DOHH2 (cell line): Measurements from ENCODE around the gene ITPK1.
"Not testable (repeated sequence)": the region's sequence is repeated elsewhere in the genome, so short reads cannot be mapped to it uniquely, and the experiment has no call there.

Experiments used
- H3F3A ChIP-seq: fragments of 200-600 bp; sonication (generic), shearing (Covaris generic); 2 replicates; pipeline ENCODE4 v1.6.0; 2016; ENCODE audit warnings: antibody characterized with exemption, mild to moderate bottlenecking; ENCODE audit not compliant: control insufficient read depth, insufficient read depth
- H3K27ac ChIP-seq: fragments of 200-600 bp; sonication (generic); 2 replicates; pipeline ENCODE4 v1.5.1; 2014; ENCODE audit warnings: low read depth, mild to moderate bottlenecking, low read length, moderate library complexity
- H3K27me3 ChIP-seq: fragments of 200-600 bp; sonication (generic); 2 replicates; pipeline ENCODE4 v1.6.1; 2014; ENCODE audit warnings: mild to moderate bottlenecking, low read length, mixed read lengths; ENCODE audit not compliant: control insufficient read depth
- H3K36me3 ChIP-seq: fragments of 200-600 bp; sonication (generic); 2 replicates; pipeline ENCODE4 v1.6.1; 2014; ENCODE audit warnings: mild to moderate bottlenecking, low read length, moderate library complexity, mixed read lengths; ENCODE audit not compliant: control insufficient read depth
- H3K4me1 ChIP-seq: fragments of 200-600 bp; sonication (generic); 2 replicates; pipeline ENCODE4 v1.6.1; 2014; ENCODE audit warnings: mild to moderate bottlenecking, low read length, mixed read lengths; ENCODE audit not compliant: control insufficient read depth
- H3K4me2 ChIP-seq: fragments of 200-600 bp; sonication (generic); 2 replicates; pipeline ENCODE4 v1.6.0; 2014; ENCODE audit warnings: mild to moderate bottlenecking, low read length, moderate library complexity
- H3K4me3 ChIP-seq: fragments of 200-600 bp; sonication (generic); 2 replicates; pipeline ENCODE4 v1.5.1; 2014; ENCODE audit warnings: mild to moderate bottlenecking, low read length, mixed read lengths
- H3K79me2 ChIP-seq: fragments of 200-600 bp; sonication (generic); 2 replicates; pipeline ENCODE4 v1.6.1; 2014; ENCODE audit warnings: mild to moderate bottlenecking, low read length, mixed read lengths; ENCODE audit not compliant: control insufficient read depth
- H3K9me2 ChIP-seq: fragments of 200-600 bp; sonication (generic); replicated peaks from 2 replicates; pipeline ENCODE4 v1.6.1; 2014; ENCODE audit warnings: mild to moderate bottlenecking, low read length, mixed read lengths; ENCODE audit not compliant: control insufficient read depth
- H3K9me3 ChIP-seq: fragments of 200-600 bp; sonication (generic); 2 replicates; pipeline ENCODE4 v1.6.1; 2014; ENCODE audit warnings: antibody characterized with exemption, low read length, mixed read lengths; ENCODE audit not compliant: control insufficient read depth, insufficient read depth
- H4K20me1 ChIP-seq: fragments of 200-600 bp; sonication (generic); 2 replicates; pipeline ENCODE4 v1.6.0; 2014; ENCODE audit warnings: low read depth, mild to moderate bottlenecking, antibody characterized with exemption, low read length, moderate library complexity; ENCODE audit not compliant: control insufficient read depth, insufficient read depth
- EZH2phosphoT487 ChIP-seq: fragments of 200-600 bp; sonication (generic); IDR thresholded peaks from 2 replicates; pipeline ENCODE4 v1.6.1; 2017; ENCODE audit warnings: borderline replicate concordance, mild to moderate bottlenecking, antibody characterized with exemption, low read length, moderate library complexity, mixed read lengths
- TF ChIP-seq, protein P1 (sequence below): fragments of 200-600 bp; sonication (generic); IDR thresholded peaks from one replicate; pipeline ENCODE4 v1.5.1; 2014; ENCODE audit warnings: antibody characterized with exemption, mild to moderate bottlenecking, low read depth, low read length; ENCODE audit not compliant: poor library complexity, severe bottlenecking

ITPK1 gene

DNA sequence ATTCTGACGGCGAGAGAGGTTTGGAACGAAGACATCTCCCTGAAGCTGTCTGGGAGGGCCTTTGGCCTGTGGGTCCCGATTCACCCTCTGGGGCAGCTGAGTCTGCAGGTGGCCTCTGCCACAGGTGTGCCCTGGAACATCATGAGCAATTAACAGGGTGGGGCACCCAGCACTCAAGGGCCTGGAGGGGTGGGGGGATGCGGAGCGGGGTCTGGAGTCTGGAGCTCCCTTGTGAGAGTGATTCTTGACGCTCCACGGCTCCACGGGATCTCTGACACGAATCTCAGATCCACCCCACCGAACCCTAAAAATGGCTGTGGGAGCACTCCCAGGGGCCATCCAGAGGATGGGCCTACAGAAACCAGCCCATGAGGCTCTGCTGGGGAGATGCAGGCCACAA lies 8.3 kb downstream of the ITPK1 start:
- TF ChIP-seq EZH2phosphoT487 = no peak
- TF ChIP-seq, protein P1, sequence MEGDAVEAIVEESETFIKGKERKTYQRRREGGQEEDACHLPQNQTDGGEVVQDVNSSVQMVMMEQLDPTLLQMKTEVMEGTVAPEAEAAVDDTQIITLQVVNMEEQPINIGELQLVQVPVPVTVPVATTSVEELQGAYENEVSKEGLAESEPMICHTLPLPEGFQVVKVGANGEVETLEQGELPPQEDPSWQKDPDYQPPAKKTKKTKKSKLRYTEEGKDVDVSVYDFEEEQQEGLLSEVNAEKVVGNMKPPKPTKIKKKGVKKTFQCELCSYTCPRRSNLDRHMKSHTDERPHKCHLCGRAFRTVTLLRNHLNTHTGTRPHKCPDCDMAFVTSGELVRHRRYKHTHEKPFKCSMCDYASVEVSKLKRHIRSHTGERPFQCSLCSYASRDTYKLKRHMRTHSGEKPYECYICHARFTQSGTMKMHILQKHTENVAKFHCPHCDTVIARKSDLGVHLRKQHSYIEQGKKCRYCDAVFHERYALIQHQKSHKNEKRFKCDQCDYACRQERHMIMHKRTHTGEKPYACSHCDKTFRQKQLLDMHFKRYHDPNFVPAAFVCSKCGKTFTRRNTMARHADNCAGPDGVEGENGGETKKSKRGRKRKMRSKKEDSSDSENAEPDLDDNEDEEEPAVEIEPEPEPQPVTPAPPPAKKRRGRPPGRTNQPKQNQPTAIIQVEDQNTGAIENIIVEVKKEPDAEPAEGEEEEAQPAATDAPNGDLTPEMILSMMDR = no peak
- H3K36me3 ChIP-seq = no peaks in the 10 kb centered on the region
- H3K79me2 ChIP-seq = peaks cover 16% of the 10 kb centered on the region; the same call in 1 of the 2 replicates
- H3K9me3 ChIP-seq = no peaks in the 10 kb centered on the region
- H3K4me2 ChIP-seq = no peak overlapping the region
- H3K9me2 ChIP-seq = no peaks in the 10 kb centered on the region
- no peak overlapping the region for H3K4me3 ChIP-seq
- H3K27me3 ChIP-seq = no peaks in the 10 kb centered on the region
- H3K4me1 ChIP-seq = peaks cover 8% of the 10 kb centered on the region
- H4K20me1 ChIP-seq = peaks cover 6% of the 10 kb centered on the region; the same call in 1 of the 2 replicates
- no peak overlapping the region for H3K27ac ChIP-seq
- H3F3A ChIP-seq = no peaks in the 10 kb centered on the region

DNA sequence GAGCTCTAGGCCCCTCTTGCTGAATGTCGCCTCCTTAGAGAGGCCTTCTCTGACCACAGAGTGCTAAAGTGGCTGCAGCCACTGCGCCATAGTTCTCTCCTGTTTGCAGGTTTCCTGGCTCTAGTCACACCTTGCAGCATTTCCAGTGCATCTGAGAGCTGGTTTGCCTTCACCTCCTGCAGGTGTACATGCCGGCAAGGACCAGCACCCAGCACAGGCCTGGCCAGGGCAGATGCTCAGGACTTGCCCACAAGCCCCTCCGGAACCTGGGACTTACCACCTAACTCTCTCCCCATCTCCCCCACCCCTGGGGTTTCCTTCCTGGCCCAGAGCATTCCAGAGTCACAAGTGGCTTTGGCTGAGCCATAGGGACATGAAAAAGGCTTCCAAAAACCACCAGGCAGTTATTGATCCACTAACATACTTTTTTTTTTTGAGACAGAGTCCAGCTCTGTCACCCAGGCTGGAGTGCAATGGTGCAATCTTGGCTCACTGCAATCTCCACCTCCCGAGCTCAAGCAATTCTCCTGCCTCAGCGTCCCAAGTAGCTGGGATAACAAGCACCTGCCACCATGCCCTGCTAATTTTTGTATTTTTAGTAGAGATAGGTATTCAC lies 9.1 kb downstream of the ITPK1 start:
- Histone ChIP-seq H3K9me2 (no peaks in the 10 kb centered on the region), H3F3A (no peaks in the 10 kb centered on the region), H3K79me2 (peaks cover 14% of the 10 kb centered on the region; the same call in 1 of the 2 replicates), H3K27me3 (no peaks in the 10 kb centered on the region), H3K4me3 (no peak overlapping the region), H4K20me1 (peaks cover 9% of the 10 kb centered on the region; the same call in 1 of the 2 replicates), H3K4me1 (peaks cover 8% of the 10 kb centered on the region), H3K36me3 (no peaks in the 10 kb centered on the region), H3K4me2 (no peak overlapping the region), H3K27ac (no peak overlapping the region), H3K9me3 (no peaks in the 10 kb centered on the region)
- TF ChIP-seq EZH2phosphoT487 = no peak

DNA sequence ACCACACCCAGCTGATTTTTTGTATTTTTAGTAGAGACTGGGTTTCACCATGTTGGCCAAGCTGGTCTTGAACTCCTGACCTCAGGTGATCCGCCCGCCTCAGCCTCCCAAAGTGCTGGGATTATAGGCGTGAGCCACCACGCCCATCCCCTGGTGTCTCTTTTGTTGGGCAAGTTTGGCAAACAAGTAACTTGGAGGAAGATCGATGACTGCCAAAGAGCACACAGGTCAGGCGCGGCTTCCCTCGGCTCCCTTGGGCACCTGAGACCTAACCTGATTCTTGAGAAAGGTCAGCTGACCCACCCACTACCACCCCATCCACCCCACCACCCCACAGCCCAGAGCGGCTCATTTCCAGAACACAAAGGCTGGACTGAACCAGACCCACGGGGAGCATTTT lies 9.9 kb downstream of the ITPK1 start:
- H3F3A ChIP-seq, H3K9me3 ChIP-seq, H3K4me1 ChIP-seq, H3K36me3 ChIP-seq, H3K27me3 ChIP-seq, H3K9me2 ChIP-seq, H3K4me2 ChIP-seq, H3K27ac ChIP-seq, H3K4me3 ChIP-seq, H4K20me1 ChIP-seq: not testable (repeated sequence)
- peaks cover 12% of the 10 kb centered on the region; the same call in 1 of the 2 replicates for H3K79me2 ChIP-seq

DNA sequence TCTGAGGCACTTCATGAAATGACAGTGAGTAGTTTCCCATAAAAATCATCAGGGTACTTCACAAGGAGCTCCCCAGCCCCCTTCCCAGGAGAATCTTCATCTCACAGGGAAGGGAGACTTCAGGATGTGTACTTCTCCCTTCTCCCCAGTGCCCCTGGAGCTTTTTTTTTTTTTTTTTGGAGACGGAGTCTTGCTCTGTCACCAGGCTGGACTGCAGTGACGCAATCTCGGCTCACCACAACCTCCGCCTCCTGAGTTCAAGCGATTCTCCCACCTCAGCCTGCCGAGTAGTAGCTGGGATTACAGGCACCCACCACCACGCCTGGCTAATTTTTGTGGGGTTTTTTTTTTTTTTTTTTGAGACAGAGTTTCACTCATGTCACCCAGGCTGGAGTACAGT lies 10.4 kb downstream of the ITPK1 start:
- Histone ChIP-seq H3K4me2 (no peak overlapping the region), H3K9me3 (no peaks in the 10 kb centered on the region), H3K4me1 (peaks cover 8% of the 10 kb centered on the region), H3K4me3 (no peak overlapping the region), H3K9me2 (no peaks in the 10 kb centered on the region), H3K79me2 (peaks cover 8% of the 10 kb centered on the region; the same call in 1 of the 2 replicates), H3F3A (no peaks in the 10 kb centered on the region), H4K20me1 (peaks cover 9% of the 10 kb centered on the region; the same call in 1 of the 2 replicates), H3K27me3 (no peaks in the 10 kb centered on the region), H3K27ac (no peak overlapping the region), H3K36me3 (no peaks in the 10 kb centered on the region)
- TF ChIP-seq, protein P1 = no peak
- no peak for TF ChIP-seq EZH2phosphoT487
